ENCODE results near the gene DMD.

Gene DMD

GRCh38 chrX:33045245-33045644 is 166.1 kb downstream of the DMD start:
- no peak for DNase-seq (ENCODE audit: low read depth in 1 of 2, low spot score in 1 of 2)

GRCh38 chrX:33041141-33041540 is 170.2 kb downstream of the DMD start:
- DNase-seq (ENCODE audit: low read depth in 1 of 2, low spot score in 1 of 2): no peak

GRCh38 chrX:33032700-33033099 is 178.6 kb downstream of the DMD start:
- DNase-seq (ENCODE audit: low read depth in 1 of 2, low spot score in 1 of 2): no peak

GRCh38 chrX:33014949-33015348 is 196.4 kb downstream of the DMD start:
- DNase-seq (ENCODE audit: low read depth in 1 of 2, low spot score in 1 of 2): no peak

- DNase-seq (ENCODE audit: low read depth in 1 of 2, low spot score in 1 of 2): no peak
These were observed 197.3 kb downstream of the DMD start for GRCh38 chrX:33014086-33014485.

GRCh38 chrX:33001107-33001506 is 210.2 kb downstream of the DMD start:
- DNase-seq (ENCODE audit: low read depth in 1 of 2, low spot score in 1 of 2): no peak

- DNase-seq (ENCODE audit: low read depth in 1 of 2, low spot score in 1 of 2): no peak
These were observed 212.6 kb downstream of the DMD start for GRCh38 chrX:32998776-32999175.

- DNase-seq (ENCODE audit: low read depth in 1 of 2, low spot score in 1 of 2): no peak
These were observed 215.9 kb downstream of the DMD start for GRCh38 chrX:32995427-32995826.

GRCh38 chrX:32987142-32987541 is 224.2 kb downstream of the DMD start:
- no peak for DNase-seq (ENCODE audit: low read depth in 1 of 2, low spot score in 1 of 2)

- no peak for DNase-seq (ENCODE audit: low read depth in 1 of 2, low spot score in 1 of 2)
These were observed 225.8 kb downstream of the DMD start for GRCh38 chrX:32985544-32985943.

- no peak for DNase-seq (ENCODE audit: low read depth in 1 of 2, low spot score in 1 of 2)
These were observed 244.5 kb downstream of the DMD start for GRCh38 chrX:32966821-32967355.

- DNase-seq (ENCODE audit: low read depth in 1 of 2, low spot score in 1 of 2): no peak
These were observed 257.2 kb downstream of the DMD start for GRCh38 chrX:32954125-32954524.

- DNase-seq (ENCODE audit: low read depth in 1 of 2, low spot score in 1 of 2): no peak
These were observed 263.2 kb downstream of the DMD start for GRCh38 chrX:32948130-32948529.

GRCh38 chrX:32937043-32937442 is 274.3 kb downstream of the DMD start:
- no peak for DNase-seq (ENCODE audit: low read depth in 1 of 2, low spot score in 1 of 2)

- DNase-seq (ENCODE audit: low read depth in 1 of 2, low spot score in 1 of 2): no peak
These were observed 277.8 kb downstream of the DMD start for GRCh38 chrX:32933548-32933947.

- no peak for DNase-seq (ENCODE audit: low read depth in 1 of 2, low spot score in 1 of 2)
These were observed 282.3 kb downstream of the DMD start for GRCh38 chrX:32929040-32929439.

- no peak for DNase-seq (ENCODE audit: low read depth in 1 of 2, low spot score in 1 of 2)
These were observed 315.3 kb downstream of the DMD start for GRCh38 chrX:32896088-32896487.

- DNase-seq (ENCODE audit: low read depth in 1 of 2, low spot score in 1 of 2): no peak
These were observed 316.7 kb downstream of the DMD start for GRCh38 chrX:32894679-32895078.

- DNase-seq (ENCODE audit: low read depth in 1 of 2, low spot score in 1 of 2): no peak
These were observed 317.6 kb downstream of the DMD start for GRCh38 chrX:32893751-32894150.

- no peak for DNase-seq (ENCODE audit: low read depth in 1 of 2, low spot score in 1 of 2)
These were observed 333.8 kb downstream of the DMD start for GRCh38 chrX:32877592-32877991.

- DNase-seq (ENCODE audit: low read depth in 1 of 2, low spot score in 1 of 2): no peak
These were observed 336.5 kb downstream of the DMD start for GRCh38 chrX:32874839-32875238.

GRCh38 chrX:32873786-32874185 is 337.6 kb downstream of the DMD start:
- no peak for DNase-seq (ENCODE audit: low read depth in 1 of 2, low spot score in 1 of 2)

GRCh38 chrX:32871636-32872035 is 339.7 kb downstream of the DMD start:
- DNase-seq (ENCODE audit: low read depth in 1 of 2, low spot score in 1 of 2): no peak

GRCh38 chrX:32868524-32868895 is 342.8 kb downstream of the DMD start:
- DNase-seq (ENCODE audit: low read depth in 1 of 2, low spot score in 1 of 2): no peak

Data from stimulated activated CD4-positive, alpha-beta T cell treated with anti-CD3 and anti-CD28 coated beads, Interleukin-15, amount 100 ng/mL, for 1 hour (primary cell).